Suprapubic skin (tissue), 4 donors: ENCODE results near the gene OSBPL3.

Source experiments
- CTCF ChIP-seq, 2 donors: fragments of 200-600 bp in 1 of 2; fragments of 450-650 bp in 1 of 2; sonication (generic) in 1 of 2; IDR thresholded peaks; one replicate each; pipeline ENCODE4 v1.5.1; 2016 to 2019; ENCODE audit warnings: antibody characterized with exemption in 2 of 2, mild to moderate bottlenecking in 1 of 2, moderate library complexity in 1 of 2
- EP300 ChIP-seq: sonication (generic); formaldehyde crosslinking; IDR thresholded peaks from one replicate; pipeline ENCODE4 v1.6.1; 2017; ENCODE audit warnings: antibody characterized with exemption
- POLR2A ChIP-seq, 2 donors: fragments of 450-650 bp; IDR thresholded peaks; one replicate each; pipeline ENCODE4 v1.6.1; 2017; ENCODE audit warnings: antibody characterized with exemption in 2 of 2, mild to moderate bottlenecking in 2 of 2, moderate library complexity in 2 of 2
- POLR2AphosphoS5 ChIP-seq, 3 donors: sonication (generic); formaldehyde crosslinking; IDR thresholded peaks; one replicate each; pipeline ENCODE4 v1.6.1; 2017; ENCODE audit warnings: antibody characterized with exemption in 3 of 3

- TF ChIP-seq CTCF (IDR thresholded peaks at IDR 0.05): no peak
- TF ChIP-seq POLR2A (IDR thresholded peaks at IDR 0.05): no peak
- no peak for TF ChIP-seq POLR2AphosphoS5 (IDR thresholded peaks at IDR 0.05)
- no peak for TF ChIP-seq EP300
Measured at GRCh38 chr7:24908727-24909126, 71.3 kb downstream of the OSBPL3 start.
